Measurements from ENCODE around the gene USP12.

GRCh38 chr13:27138457-27139093 lies 33.0 kb downstream of the USP12 start:
- TF ChIP-seq ZNF384 (IDR thresholded peaks at IDR 0.05): no peak
- TF ChIP-seq SP1 (IDR thresholded peaks at IDR 0.05): no peak
- TF ChIP-seq ARNT (IDR thresholded peaks at IDR 0.05): no peak
- no peak for TF ChIP-seq HDGF (IDR thresholded peaks at IDR 0.05; ENCODE audit: borderline replicate concordance)
- TF ChIP-seq CTBP1 (IDR thresholded peaks at IDR 0.05; ENCODE audit: borderline replicate concordance): no peak
- TF ChIP-seq, protein P1, sequence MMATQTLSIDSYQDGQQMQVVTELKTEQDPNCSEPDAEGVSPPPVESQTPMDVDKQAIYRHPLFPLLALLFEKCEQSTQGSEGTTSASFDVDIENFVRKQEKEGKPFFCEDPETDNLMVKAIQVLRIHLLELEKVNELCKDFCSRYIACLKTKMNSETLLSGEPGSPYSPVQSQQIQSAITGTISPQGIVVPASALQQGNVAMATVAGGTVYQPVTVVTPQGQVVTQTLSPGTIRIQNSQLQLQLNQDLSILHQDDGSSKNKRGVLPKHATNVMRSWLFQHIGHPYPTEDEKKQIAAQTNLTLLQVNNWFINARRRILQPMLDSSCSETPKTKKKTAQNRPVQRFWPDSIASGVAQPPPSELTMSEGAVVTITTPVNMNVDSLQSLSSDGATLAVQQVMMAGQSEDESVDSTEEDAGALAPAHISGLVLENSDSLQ (IDR thresholded peaks at IDR 0.05): no peak
- TF ChIP-seq SUZ12 (IDR thresholded peaks at IDR 0.05): no peak
- TF ChIP-seq FOXK2 (IDR thresholded peaks at IDR 0.05): no peak
- no peak for TF ChIP-seq BHLHE40 (IDR thresholded peaks at IDR 0.05; ENCODE audit: borderline replicate concordance)
- TF ChIP-seq NFRKB (IDR thresholded peaks at IDR 0.05): no peak
- no peak for TF ChIP-seq FOXM1 (IDR thresholded peaks at IDR 0.05; ENCODE audit: borderline replicate concordance)

Data from HEK293T (cell line).